Measurements from ENCODE around the gene COX14.
"Not testable (repeated sequence)": the region's sequence is repeated elsewhere in the genome, so short reads cannot be mapped to it uniquely, and the experiment has no call there.

Gene COX14

DNA sequence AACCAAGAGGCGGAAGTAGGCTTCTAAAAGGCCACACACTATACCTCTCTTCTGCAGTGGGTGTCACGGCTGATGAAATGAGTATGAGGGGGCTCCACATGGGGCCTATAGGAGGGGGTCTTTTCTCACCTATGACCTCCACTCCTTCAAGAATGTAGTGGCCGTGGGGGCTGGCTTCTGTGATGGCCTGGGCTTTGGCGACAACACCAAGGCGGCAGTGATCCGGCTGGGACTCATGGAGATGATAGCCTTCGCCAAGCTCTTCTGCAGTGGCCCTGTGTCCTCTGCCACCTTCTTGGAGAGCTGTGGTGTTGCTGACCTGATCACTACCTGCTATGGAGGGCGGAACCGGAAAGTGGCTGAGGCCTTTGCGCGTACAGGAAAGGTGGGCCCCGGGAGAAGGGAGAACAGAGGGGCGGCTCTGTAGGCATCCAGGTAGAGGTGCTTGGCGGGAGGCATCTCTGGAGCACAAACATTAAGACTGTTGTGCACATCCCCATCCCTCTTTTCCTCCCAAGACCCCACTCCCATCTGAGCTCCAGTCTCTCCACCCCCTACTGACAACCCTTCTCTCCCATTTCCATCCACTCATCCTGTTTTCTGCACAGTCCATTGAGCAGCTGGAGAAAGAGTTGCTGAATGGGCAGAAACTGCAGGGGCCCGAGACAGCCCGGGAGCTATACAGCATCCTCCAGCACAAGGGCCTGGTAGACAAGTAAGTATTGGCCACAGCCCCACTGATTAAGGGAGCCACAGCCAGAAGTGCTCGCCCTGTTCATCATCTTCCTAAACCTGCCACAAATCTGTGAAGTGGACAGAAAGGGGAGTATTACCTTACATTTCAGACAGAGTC, 4.4 kb upstream of the COX14 start:
- no peak for DNase-seq (ENCODE audit: low spot score)

DNA sequence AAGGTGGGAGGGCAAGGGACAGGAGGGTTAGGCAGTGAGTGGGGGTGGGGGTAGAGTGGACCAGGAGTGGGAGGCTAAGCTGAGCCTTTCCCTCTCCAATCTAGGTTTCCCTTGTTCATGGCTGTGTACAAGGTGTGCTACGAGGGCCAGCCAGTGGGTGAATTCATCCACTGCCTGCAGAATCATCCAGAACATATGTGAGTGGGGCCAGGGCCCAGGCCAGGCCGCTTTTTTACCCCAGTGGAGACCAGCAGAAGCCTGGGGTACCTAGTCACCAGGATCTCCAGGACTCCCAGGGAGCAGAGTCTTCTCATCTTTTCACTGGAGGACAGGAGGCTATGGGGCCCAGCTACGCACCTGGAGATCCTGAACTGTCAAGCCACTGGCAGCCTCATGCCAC, 2.7 kb upstream of the COX14 start:
- no peak for DNase-seq (ENCODE audit: low spot score)

DNA sequence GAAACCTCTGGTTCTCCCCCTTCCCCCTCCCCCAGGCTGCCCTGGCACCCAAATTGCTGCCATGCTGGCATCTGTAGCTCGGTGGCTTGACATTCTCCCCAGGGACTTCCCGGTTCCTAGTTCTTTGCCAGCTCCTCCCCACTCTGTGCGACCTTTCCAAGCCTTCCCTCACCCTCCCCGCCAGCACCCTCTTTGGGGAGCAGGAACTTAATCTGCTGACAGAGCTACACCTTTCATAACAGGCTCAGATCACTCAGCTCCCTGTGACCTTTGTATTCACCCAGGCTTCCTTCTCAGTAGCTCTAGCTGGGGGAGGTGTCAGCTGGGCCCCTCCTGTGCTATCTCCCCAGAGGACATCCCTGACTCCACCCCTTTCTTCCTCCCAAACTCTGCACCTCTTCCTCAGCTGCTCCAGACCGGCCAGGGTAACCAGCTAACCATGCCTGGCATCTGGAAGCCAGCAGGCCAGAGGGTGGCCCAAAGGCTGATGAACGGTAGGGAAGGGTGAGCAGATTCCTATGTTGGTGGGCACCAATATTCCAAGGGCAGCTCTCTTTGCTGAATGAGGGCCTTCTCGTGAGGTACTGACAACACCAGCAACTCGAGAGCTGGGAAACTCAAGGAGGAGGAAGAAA, 1.8 kb upstream of the COX14 start:
- no peak for DNase-seq (ENCODE audit: low spot score)

DNA sequence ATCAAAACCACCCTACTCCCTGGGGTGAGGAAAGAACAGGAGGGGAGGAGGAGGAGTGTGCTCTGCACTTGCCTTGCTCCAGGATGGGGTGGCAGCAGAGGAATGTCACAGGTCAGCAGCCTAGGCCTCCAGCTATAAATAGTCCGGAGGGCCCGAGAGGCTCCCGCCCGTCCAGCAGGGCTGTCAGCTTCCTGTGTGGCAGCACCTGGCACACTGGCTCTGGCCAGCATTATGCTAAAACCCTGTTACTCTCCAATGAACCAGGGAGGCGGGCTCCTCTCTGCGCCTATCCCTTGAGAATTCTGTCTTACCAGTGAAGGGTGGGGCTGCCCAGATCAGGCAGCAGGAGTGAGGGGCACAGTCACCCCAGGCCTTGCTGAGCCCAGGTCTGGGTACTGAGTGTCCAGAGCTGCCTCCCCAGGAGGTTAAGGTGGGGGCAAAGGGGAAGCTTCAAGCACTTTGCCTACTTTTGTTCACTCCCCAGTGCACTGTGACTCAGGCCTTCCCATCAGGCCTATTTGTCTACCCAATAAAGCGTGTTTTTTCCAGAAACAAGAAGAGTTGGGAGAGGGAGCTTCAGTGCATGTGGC, 1.2 kb upstream of the COX14 start:
- peak; percentile 58 for DNase-seq (ENCODE audit: low spot score)

DNA sequence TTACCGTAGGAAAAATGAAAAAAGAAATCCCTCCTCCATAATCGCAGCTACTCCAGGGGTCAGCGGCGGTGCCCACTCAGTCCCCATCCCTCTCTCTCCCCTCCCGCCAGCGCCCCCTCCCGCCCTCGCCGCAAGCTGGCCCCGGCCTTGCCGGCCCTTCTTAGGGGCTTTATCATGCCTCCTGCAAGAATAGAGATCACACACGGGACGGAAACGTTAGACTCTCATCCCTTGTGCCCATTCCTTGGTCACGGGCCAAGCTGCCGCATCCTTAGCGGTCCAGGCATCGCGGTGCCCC, 692 bp upstream of the COX14 start:
- no peak for DNase-seq (ENCODE audit: low spot score)

DNA sequence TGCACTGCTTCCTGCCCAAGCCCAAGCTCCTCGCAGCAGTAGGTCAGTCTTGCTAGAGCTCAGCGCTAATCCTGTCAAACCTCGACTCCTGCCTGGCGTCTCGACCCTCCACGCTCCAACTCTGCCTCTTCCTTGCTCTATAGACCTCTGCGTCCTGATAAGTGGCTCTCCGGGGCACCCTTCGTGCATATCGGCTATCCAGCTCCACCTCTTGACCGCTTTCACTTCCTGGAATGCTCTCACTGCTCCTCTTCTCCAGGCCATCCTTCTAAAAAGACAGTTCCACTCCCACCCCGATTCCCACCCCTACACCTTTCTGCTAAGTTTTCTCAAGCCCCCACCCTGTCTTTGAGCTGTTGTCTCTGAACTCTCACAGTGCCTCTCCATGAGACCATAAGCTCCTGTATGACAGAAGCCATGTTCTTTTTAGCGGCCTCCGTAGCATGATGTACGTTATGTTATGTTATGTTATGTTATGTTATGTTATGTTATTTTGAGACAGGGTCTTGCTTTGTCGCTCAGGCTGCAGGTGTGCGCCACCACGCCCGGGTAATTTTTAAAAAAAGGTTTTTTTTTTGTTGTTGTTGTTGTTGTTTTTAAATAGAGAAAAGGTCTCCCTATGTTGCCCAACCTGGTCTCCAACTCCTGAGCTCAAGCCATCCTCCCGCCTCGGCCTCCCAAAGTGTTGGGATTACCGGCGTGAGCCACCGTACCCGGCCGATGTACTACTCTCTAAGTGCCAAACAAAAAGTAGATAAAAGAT, 601 bp downstream of the COX14 start:
- no peak for DNase-seq (ENCODE audit: low spot score)

DNA sequence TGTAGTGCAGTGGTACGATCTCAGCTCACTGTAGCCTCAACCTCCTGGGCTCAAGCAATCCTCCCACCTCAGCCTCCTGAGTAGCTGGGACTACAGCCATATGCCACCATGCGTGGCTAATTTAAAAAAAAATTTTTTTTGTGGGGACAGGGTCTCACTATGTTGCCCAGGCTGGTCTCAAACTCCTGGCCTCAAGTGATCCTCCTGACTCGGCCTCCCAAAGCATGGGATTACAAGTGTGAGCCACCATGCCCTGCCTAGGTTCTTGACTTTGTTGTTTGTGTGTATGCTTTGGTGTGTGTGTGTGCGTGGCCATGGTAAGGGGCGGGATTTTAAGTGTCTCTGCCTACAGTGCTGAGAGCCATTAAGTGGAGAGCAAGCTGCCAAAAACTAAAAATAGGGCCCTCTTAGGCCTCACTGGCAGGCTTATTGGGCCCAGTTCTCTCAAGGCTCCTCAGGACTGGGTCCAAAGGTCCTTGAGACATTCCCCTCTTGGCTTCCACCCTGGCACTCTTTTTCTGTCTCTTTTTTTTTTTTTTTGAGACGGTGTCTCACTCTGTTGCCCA, 5.1 kb downstream of the COX14 start:
- no peak for DNase-seq (ENCODE audit: low spot score)

DNA sequence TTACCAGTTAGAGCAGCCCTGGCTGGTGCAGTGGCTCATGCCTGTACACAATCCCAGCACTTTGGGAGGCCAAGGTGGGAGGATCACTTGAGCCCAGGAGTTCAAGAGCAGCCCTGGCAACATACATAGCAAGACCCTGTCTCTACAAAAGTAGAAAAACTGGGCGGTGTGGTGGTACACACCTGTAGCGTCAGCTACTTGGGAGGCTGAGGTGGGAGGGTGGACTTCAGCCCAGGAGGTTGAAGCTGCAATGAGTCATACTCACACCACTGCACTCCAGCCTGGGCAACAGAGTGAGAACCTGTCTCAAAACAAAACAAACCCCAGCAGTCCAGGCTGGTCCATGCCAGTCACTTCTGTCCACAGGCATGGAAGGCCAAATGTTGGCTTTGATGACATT, 7.4 kb downstream of the COX14 start:
- DNase-seq (ENCODE audit: low spot score): no peak

DNA sequence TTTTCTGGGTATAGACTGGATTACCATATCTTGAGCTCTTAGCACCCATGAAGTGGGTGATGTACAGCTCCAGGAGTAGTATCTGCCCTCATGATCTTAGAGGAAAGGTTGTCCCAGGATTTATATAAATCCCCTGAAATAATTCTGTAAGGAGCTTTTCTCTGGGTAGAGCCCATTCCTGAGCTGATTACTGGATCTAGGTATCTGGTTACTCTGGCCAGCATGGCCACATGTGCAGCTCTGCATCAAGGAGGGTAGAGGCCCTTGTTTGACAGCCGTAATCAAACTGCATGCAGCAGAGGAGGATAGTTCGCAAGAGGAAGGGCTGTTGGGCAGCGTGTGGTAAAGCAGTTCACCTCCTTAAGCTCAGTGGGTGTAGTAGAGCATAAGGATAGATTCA, 8.5 kb downstream of the COX14 start:
- no peak for DNase-seq (ENCODE audit: low spot score)

DNA sequence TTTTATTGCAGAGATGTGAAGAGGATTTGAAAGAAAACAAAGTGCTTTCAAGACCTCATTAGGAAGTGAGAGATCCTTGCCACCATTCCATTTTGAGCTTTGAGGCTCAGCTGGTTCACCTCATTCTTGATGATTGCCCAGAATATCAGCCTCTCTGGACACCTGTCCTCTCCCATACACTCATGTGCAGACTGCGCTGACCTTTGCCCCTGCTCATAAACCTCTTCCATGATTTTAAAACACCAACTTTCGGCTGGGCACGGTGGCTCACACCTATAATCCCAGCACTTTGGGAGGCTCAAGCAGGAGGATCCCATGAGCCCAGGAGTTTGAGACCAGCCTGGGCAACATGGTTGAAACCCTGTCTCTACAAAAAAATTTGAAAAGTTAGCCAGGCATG, 8.9 kb downstream of the COX14 start:
- DNase-seq (ENCODE audit: low spot score): no peak

DNA sequence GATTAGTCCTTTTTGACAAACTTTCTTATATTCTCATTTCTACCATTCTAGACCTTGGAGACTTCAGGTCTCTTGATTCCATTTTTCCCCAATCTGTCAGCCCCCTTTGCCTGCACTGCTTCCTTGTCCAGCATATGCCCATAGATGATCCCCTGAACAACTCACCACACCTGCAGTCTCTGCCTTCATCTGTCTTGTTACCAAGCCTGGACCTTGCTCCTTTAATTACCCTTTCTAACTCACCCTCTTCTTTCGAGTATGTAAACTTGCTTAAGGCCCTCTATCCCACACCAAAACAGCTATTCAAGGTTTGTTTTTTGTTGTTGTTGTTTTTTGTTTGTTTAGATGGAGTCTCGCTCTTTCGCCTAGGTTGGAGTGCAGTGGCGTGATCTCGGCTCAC, 9.6 kb downstream of the COX14 start:
- DNase-seq (ENCODE audit: low spot score): no peak

DNA sequence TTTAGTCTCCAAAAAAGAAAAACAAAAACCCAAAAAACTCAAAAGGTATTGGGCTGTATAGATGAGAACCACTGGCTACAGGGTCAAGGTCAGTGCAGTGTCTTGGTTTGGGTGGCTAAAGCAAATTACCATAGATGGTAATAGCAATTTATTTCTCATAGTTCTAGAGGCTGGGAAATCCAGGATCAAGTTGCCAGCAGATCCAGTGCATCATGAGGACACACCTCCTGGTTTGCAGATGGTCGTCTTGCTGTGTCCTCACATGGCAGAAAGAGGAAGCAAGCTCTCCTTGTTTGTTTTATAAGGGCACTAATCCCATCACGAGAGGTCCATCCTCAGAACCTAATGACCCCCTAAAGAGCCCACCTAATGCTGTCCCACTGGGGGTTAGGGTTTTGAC, 11.2 kb downstream of the COX14 start:
- DNase-seq (ENCODE audit: low spot score): no peak

DNA sequence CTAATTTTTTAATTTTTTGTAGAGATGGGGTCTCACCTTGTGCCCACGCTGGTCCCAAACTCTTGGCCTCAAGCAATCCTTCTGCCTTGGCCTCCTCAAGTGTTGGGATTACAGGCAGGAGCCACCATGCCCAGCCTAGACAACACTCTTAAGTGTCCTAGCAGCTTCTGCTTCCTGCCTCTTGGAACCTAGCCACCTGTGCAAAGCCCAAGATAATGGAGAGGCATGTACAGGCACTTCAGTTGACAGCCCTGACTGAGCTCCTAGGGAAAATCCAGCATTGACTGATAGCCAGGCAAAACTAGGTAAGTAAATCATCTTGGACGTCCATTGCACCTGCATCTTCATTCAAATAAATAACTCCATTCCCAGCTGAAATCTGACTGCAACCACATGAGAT, 15.5 kb downstream of the COX14 start:
- DNase-seq (ENCODE audit: low spot score): no peak

DNA sequence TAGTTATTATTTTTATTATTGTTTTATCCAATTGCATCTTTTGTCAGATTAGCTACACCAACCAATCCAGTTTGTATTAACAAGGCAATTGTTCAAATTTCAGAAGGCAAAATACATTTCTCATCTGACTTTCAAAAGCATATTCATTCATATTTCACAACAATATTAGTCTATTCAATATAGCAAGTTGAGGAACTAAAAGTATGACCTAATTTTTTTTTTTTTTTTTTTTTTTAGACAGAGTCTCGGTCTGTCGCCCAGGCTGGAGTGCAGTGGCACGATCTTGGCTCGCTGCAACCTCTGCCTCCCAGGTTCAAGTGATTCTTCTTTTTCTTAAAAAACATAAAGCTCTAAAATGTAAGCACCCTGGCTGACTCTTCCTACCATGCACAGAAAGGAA, 17.3 kb downstream of the COX14 start:
- DNase-seq (ENCODE audit: low spot score): no peak

DNA sequence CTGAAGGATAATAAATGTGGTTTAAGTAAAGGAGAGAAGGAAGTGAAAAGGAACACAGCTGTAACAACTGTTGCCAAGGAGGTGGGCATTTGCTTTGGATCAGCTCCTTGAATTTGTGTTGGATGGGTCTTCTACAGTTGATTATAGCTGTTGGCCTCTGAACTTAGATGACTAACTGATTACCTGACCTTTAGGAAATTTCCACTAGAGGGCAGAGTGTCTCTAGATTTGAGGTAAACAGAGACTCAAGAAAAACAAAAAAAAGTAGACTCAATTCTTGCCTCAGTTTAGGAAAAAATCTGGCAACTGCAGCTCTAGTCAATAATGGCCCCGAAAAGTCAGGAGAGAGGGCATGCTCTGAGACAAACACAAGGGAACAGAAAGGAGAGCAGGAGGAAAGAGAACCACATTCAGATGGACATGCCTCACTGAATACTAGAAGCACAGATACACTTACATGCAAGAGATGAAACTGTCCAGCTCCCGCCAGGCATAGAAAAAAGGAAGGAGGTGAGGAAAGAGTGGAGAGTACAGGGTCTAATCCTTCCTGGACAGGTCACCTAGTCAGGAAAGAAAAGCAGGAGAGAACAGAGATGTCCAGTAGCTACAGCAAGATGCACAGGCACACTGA, 20.6 kb downstream of the COX14 start:
- DNase-seq (ENCODE audit: low spot score): peak; percentile 34

DNA sequence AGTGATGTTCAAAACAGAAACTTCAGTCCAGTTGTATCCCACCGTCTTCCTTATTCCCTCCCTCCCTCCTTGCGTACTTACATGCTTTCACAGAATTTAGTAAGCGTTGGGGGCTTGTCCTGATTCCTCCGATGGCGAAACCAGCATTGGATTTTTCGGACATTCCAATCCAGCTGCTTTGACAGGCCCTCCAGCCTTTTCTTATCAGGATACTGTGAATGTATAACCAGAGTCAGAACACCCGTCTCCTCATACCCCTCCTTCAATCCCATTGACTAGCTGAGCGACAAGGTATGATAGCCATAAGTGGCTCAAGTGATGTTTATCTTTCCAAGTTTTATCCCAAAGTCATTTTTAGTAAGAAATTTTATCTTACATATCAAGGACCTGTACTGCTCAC, 31.0 kb downstream of the COX14 start:
- DNase-seq (ENCODE audit: low spot score): no peak

DNA sequence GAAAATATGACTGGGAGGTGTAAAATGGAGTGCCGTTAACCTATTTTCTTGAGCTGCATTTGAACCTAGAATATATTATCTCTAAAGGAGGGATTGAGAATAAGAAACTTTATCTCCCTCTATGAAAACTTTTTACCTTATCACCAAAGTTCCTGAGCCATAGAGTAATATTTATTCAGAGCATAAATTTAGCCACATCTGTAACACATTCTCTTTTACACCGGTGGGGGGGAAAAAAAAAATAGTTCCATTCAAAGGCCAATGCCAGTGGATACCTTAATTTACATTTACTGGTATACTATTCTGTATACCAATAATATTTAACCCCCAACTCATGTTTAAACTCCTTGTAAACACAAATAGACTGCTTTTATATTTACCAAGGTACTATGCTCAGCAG, 33.4 kb downstream of the COX14 start:
- DNase-seq (ENCODE audit: low spot score): no peak

DNA sequence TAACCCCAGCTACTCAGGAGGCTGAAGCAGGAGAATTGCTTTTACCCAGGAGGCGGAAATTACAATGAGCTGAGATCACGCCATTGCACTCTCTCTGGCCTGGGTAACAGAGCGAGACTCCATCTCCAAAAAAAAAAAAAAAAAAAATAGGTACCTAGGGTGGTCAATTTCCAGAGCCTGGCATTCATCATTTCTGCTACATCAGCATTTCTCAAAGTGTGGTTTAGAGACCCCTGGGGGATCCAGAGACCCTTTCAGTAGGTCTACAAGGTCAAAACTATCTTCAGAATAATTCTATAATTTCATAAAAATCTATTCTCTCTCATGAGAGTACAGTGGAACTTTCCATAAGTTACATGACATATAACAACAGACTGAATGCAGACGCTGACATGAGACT, 35.2 kb downstream of the COX14 start:
- DNase-seq (ENCODE audit: low spot score): no peak

DNA sequence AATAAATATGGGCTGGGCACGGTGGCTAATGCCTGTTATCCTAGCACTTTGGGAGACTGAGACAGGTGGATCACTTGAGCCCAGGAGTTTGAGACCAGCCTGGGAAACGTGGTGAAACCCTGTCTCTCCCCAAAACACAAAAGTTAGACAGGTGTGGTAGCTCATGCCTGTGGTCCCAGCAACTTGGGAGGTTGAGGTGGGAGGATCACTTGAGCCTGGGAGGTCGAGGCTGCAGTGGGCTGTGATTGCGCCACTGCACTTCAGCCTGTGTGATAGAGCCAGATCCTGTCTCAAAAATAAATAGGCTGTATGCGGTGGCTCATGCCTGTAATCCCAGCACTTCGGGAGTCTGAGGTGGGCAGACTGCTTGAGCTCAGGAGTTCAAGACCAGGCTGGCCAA, 36.0 kb downstream of the COX14 start:
- DNase-seq (ENCODE audit: low spot score): not testable (repeated sequence)

DNA sequence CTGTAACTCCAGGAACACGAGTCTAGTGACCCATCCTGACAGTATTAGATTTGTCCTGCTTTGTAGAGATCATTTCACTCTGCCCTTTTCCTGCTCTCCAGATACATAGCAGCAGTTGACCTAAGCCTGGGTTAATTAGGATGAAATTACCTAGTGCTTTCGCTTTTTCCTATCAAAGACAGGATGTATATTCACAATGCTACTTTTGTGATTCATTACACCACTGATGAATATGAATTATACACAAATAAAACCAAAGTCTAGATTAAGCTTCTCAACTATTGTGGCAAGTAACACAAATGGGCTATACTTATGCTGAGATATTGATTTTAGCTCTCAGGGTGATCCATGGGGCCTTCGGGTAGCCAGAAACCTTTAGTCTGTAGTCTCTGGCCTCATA, 37.3 kb downstream of the COX14 start:
- no peak for DNase-seq (ENCODE audit: low spot score)

DNA sequence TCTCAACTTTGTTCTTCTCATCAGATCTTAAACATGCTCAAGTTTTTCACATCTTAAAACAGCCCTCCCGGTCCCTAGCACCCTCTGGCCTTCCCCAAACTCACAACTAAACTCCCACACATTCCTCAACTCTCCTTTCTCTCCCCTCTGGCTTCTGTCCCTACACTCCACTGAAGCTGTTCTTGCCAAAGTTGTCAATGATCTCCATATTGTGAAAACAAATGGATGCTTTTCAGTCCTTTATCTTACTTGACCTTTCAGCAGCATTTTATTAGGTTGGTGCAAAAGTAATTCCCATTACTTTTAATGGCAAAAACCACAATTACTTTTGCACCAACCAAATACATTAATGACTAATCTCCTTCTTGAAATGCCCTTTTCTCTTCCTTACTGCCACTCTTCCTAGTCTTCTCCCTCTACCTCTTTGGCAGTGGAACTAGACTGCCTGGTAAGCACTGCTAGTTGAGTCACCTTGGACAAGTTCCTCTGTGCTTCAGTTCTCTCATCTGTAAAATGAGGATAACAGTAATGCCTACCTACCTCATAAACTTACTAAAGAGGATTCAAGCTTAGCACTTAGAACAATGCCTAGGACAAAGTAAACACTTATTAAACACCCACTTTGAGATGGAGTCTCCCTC, 39.1 kb downstream of the COX14 start:
- DNase-seq (ENCODE audit: low spot score): no peak

DNA sequence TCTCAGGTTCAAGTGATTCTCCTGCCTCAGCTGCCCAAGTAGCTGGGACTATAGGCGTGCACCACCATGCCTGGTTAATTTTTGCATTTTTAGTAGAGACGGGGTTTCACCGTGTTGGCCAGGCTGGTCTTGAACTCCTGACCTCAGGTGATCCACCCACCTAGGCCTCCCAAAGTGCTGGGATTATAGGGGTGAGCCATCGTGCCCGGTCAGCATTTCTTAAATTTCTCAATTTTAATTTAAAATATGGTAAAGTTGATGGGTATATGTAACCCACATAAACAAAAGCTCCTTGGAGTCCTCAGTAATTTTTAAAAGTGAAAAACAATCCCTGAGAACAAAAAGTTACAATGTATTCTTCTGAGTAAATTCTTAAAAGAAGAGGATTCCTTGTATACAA, 42.9 kb downstream of the COX14 start:
- not testable (repeated sequence) for DNase-seq (ENCODE audit: low spot score)
